Nephron progenitor cell (in vitro differentiated cells): ENCODE data around the gene RANBP10.

Source experiments
- DNase-seq: peaks from one replicate; pipeline ENCODE4 v3.0.0; 2021
- H3K27ac Mint-ChIP-seq: 2 replicates; pipeline ENCODE4 v1.8.0; 2021; ENCODE audit warnings: mild to moderate bottlenecking, moderate library complexity, mixed read lengths
- H3K27me3 Mint-ChIP-seq: 2 replicates; pipeline ENCODE4 v1.8.0; 2021; ENCODE audit warnings: mild to moderate bottlenecking, low read depth, mixed read lengths; ENCODE audit not compliant: poor library complexity
- H3K36me3 Mint-ChIP-seq: 2 replicates; pipeline ENCODE4 v1.8.0; 2021; ENCODE audit warnings: low read depth, mixed read lengths
- H3K4me1 Mint-ChIP-seq: 2 replicates; pipeline ENCODE4 v1.8.0; 2021; ENCODE audit warnings: mixed read lengths
- H3K4me3 Mint-ChIP-seq: 2 replicates; pipeline ENCODE4 v1.8.0; 2021; ENCODE audit warnings: mild to moderate bottlenecking, moderate library complexity, mixed read lengths
- H3K9me3 Mint-ChIP-seq: 2 replicates; pipeline ENCODE4 v1.8.0; 2021; ENCODE audit warnings: mild to moderate bottlenecking, moderate library complexity, mixed read lengths
- TF ChIP-seq, protein P1 (sequence below): fragments of 200-600 bp; sonication (generic); IDR thresholded peaks from 2 replicates; pipeline ENCODE4 v1.5.0; 2021; ENCODE audit warnings: antibody characterized with exemption

RANBP10 gene

DNA sequence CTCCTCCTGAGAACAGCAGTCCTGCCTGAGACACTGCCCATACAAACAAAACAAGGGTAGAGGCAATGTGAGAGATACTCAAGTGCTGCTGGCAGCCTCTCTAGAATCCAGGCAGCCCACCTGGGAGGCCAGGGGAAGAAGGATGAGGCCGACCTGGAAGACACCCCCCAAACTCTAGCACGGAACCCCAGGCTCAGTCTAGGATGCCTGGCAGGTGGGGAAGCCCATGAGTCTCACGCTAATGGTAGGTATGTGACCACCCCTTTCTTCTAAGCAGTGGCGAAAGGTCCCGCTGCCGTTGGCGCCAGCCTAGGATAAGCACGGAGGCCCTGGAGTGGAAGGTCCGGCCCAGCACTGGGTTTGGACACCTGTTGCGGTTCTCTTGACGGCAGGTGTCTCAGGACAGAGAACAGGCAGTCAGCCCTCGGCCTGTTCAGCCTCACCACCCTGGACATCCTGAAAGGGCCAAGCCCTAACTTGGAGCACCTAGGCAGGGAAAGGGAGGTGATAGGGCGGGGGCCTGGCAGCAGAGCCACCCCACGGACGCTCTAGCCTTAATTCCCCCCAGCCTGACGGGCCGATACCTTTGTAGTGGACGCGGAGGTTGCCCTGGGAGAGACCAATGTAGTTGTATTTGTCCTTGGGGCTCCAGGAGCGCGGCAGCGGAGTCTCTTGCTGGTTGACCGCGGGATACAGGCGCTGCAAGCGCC, 487 bp downstream of the RANBP10 start:
- Mint-ChIP-seq H3K27ac (peak overlapping the region; percentile 90), H3K27me3 (peaks cover 2% of the 10 kb centered on the region), H3K4me1 (peaks cover 16% of the 10 kb centered on the region), H3K4me3 (peak overlapping the region; percentile 91), H3K9me3 (no peaks in the 10 kb centered on the region), H3K36me3 (peaks cover 45% of the 10 kb centered on the region)
- no peak for DNase-seq
- TF ChIP-seq, protein P1, sequence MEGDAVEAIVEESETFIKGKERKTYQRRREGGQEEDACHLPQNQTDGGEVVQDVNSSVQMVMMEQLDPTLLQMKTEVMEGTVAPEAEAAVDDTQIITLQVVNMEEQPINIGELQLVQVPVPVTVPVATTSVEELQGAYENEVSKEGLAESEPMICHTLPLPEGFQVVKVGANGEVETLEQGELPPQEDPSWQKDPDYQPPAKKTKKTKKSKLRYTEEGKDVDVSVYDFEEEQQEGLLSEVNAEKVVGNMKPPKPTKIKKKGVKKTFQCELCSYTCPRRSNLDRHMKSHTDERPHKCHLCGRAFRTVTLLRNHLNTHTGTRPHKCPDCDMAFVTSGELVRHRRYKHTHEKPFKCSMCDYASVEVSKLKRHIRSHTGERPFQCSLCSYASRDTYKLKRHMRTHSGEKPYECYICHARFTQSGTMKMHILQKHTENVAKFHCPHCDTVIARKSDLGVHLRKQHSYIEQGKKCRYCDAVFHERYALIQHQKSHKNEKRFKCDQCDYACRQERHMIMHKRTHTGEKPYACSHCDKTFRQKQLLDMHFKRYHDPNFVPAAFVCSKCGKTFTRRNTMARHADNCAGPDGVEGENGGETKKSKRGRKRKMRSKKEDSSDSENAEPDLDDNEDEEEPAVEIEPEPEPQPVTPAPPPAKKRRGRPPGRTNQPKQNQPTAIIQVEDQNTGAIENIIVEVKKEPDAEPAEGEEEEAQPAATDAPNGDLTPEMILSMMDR: no peak

DNA sequence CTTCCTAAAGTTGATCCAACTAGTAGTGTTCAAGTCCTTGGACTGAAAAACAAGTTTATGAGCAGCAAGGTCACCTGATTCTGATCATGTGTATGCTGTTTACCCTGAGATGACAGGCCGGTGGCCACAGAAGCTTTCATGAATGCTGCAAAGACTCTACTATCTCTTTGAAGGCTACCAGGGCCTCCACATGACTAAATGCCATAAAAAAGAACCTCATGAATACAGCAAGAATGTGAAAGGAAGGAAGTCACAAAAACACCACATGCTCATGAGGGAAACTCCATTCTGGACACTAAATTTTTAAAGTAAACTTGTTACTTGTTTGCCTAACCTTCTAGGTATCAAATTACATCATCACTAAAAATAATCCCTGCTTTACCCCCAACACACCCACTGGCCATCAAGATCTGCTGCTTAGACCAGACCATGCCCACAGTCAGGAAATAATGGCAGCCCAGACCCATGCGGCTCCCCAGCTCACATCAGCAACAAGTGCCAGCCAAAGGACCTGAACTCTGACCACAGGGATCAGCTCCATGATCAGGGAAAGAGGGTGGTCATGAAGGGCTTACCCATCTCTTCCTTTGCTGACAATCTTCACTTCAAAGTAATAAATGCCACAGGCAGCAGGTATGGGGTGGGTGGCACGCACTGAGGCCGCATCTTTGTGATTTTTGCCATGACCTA, 1.4 kb downstream of the RANBP10 start:
- Mint-ChIP-seq H3K4me3 (peak overlapping the region; percentile 91), H3K36me3 (peaks cover 54% of the 10 kb centered on the region), H3K27me3 (peaks cover 2% of the 10 kb centered on the region), H3K4me1 (peaks cover 16% of the 10 kb centered on the region), H3K27ac (peak overlapping the region; percentile 90), H3K9me3 (no peaks in the 10 kb centered on the region)
- TF ChIP-seq, protein P1: no peak
- DNase-seq: no peak

GRCh38 chr16:67803894-67804293, 2.5 kb downstream of the RANBP10 start:
- Mint-ChIP-seq H3K36me3 (peaks cover 62% of the 10 kb centered on the region), H3K4me3 (peak overlapping the region; percentile 69), H3K4me1 (peaks cover 16% of the 10 kb centered on the region), H3K9me3 (no peaks in the 10 kb centered on the region), H3K27ac (no peak overlapping the region), H3K27me3 (peaks cover 2% of the 10 kb centered on the region)
- DNase-seq: no peak
- TF ChIP-seq, protein P1: no peak

DNA sequence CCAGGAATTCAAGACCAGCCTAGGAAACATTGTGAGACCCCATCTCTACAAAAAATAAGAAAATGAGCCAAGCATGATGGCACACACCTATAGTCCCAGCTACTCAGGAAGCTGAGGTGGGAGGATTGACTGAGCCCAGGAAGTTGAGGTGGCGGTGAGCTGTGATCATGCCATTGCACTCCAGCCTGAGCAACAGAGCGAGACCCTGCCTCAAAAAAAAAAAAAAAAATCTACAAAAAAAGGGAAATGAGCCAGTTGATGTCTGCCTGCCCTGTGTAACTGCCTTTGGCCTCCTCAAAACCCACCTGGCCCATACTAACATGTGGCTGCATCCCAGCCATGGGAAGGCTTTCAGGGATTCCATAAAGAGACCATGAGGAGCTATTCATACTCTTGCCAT, 4.5 kb downstream of the RANBP10 start:
- TF ChIP-seq, protein P1: no peak
- no peaks in the 10 kb centered on the region for H3K9me3 Mint-ChIP-seq
- H3K27ac Mint-ChIP-seq: peak overlapping the region; percentile 77
- H3K4me1 Mint-ChIP-seq: peaks cover 16% of the 10 kb centered on the region
- H3K36me3 Mint-ChIP-seq: peaks cover 76% of the 10 kb centered on the region
- H3K27me3 Mint-ChIP-seq: no peaks in the 10 kb centered on the region
- H3K4me3 Mint-ChIP-seq: no peak overlapping the region
- no peak for DNase-seq

- H3K4me1 Mint-ChIP-seq: peaks cover 16% of the 10 kb centered on the region
- peaks cover 83% of the 10 kb centered on the region for H3K36me3 Mint-ChIP-seq
- H3K27ac Mint-ChIP-seq: no peak overlapping the region
- H3K27me3 Mint-ChIP-seq: no peaks in the 10 kb centered on the region
- no peak for DNase-seq
- H3K4me3 Mint-ChIP-seq: no peak overlapping the region
- TF ChIP-seq, protein P1: no peak
- no peaks in the 10 kb centered on the region for H3K9me3 Mint-ChIP-seq
These were observed 5.1 kb downstream of the RANBP10 start for GRCh38 chr16:67801241-67801640.
